Measurements from ENCODE around the gene FTO.

FTO gene

GRCh38 chr16:53985861-53986260, 281.9 kb downstream of the FTO start:
- Histone ChIP-seq H3K79me2 (ENCODE audit: insufficient read depth, low read depth) (no peaks in the 10 kb centered on the region), H3K27me3 (ENCODE audit: insufficient read depth, low read depth) (no peaks in the 10 kb centered on the region), H3K4me3 (IDR thresholded peaks at IDR 0.05; ENCODE audit: insufficient read depth, low read depth, low read length) (no peak overlapping the region), H3K27ac (no peak overlapping the region), H3K36me3 (ENCODE audit: insufficient read depth) (no peaks in the 10 kb centered on the region), H3K4me1 (ENCODE audit: low read depth, poor library complexity, severe bottlenecking) (no peaks in the 10 kb centered on the region), H2AFZ (ENCODE audit: low read depth) (no peak overlapping the region), H3K4me2 (no peak overlapping the region), H3K9ac (no peak overlapping the region), H4K20me1 (ENCODE audit: insufficient read depth) (no peaks in the 10 kb centered on the region)
- no peak for TF ChIP-seq CTCF (conservative IDR thresholded peaks at IDR 0.05; ENCODE audit: low read depth, low read length)

- Histone ChIP-seq H3K4me2 (no peak overlapping the region), H3K79me2 (ENCODE audit: insufficient read depth, low read depth) (no peaks in the 10 kb centered on the region), H3K27ac (no peak overlapping the region), H2AFZ (ENCODE audit: low read depth) (no peak overlapping the region), H4K20me1 (ENCODE audit: insufficient read depth) (no peaks in the 10 kb centered on the region), H3K36me3 (ENCODE audit: insufficient read depth) (no peaks in the 10 kb centered on the region), H3K4me1 (ENCODE audit: low read depth, poor library complexity, severe bottlenecking) (no peaks in the 10 kb centered on the region), H3K4me3 (IDR thresholded peaks at IDR 0.05; ENCODE audit: insufficient read depth, low read depth, low read length) (no peak overlapping the region), H3K9ac (no peak overlapping the region), H3K27me3 (ENCODE audit: insufficient read depth, low read depth) (no peaks in the 10 kb centered on the region)
- TF ChIP-seq CTCF (conservative IDR thresholded peaks at IDR 0.05; ENCODE audit: low read depth, low read length), result no peak
Observed at GRCh38 chr16:53986793-53987192, 282.8 kb downstream of the FTO start.

GRCh38 chr16:53988136-53988535, 284.2 kb downstream of the FTO start:
- H3K9ac ChIP-seq, result no peak overlapping the region
- H3K4me3 ChIP-seq (IDR thresholded peaks at IDR 0.05; ENCODE audit: insufficient read depth, low read depth, low read length), result no peak overlapping the region
- no peak overlapping the region for H2AFZ ChIP-seq (ENCODE audit: low read depth)
- no peaks in the 10 kb centered on the region for H3K36me3 ChIP-seq (ENCODE audit: insufficient read depth)
- no peaks in the 10 kb centered on the region for H3K79me2 ChIP-seq (ENCODE audit: insufficient read depth, low read depth)
- H3K4me1 ChIP-seq (ENCODE audit: low read depth, poor library complexity, severe bottlenecking), result no peaks in the 10 kb centered on the region
- H3K27me3 ChIP-seq (ENCODE audit: insufficient read depth, low read depth), result no peaks in the 10 kb centered on the region
- TF ChIP-seq CTCF (conservative IDR thresholded peaks at IDR 0.05; ENCODE audit: low read depth, low read length), result no peak
- H3K27ac ChIP-seq, result no peak overlapping the region
- H4K20me1 ChIP-seq (ENCODE audit: insufficient read depth), result no peaks in the 10 kb centered on the region
- no peak overlapping the region for H3K4me2 ChIP-seq

GRCh38 chr16:53989597-53989996, 285.6 kb downstream of the FTO start:
- Histone ChIP-seq H3K36me3 (ENCODE audit: insufficient read depth) (no peaks in the 10 kb centered on the region), H3K9ac (no peak overlapping the region), H2AFZ (ENCODE audit: low read depth) (no peak overlapping the region), H4K20me1 (ENCODE audit: insufficient read depth) (no peaks in the 10 kb centered on the region), H3K4me3 (IDR thresholded peaks at IDR 0.05; ENCODE audit: insufficient read depth, low read depth, low read length) (no peak overlapping the region), H3K79me2 (ENCODE audit: insufficient read depth, low read depth) (no peaks in the 10 kb centered on the region), H3K4me2 (no peak overlapping the region), H3K4me1 (ENCODE audit: low read depth, poor library complexity, severe bottlenecking) (no peaks in the 10 kb centered on the region), H3K27ac (no peak overlapping the region), H3K27me3 (ENCODE audit: insufficient read depth, low read depth) (no peaks in the 10 kb centered on the region)
- TF ChIP-seq CTCF (conservative IDR thresholded peaks at IDR 0.05; ENCODE audit: low read depth, low read length), result no peak
